ENCODE measurements around the gene PTGS1.
"Not testable (repeated sequence)": the region's sequence is repeated elsewhere in the genome, so short reads cannot be mapped to it uniquely, and the experiment has no call there.

The PTGS1 gene

DNA sequence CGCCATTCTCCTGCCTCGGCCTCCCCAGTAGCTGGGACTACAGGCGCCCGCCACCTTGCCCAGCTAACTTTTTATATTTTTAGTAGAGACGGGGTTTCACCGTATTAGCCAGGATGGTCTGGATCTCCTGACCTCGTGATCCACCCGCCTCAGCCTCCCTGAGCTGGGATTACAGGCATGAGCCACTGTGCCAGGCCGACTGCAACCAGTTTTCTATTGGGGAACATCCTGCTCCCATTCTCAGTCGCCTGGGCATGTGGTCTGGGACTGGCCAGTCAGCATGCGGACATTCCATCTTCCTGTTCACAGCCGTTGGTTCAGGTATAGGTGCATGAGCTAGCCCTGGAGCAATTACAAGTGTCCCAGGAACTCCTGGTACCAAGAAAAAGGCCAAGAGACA lies 7.7 kb upstream of the PTGS1 start:
- not testable (repeated sequence) for H3K36me3 Mint-ChIP-seq, H3K27me3 Mint-ChIP-seq, H3K27ac Mint-ChIP-seq, H3K4me1 Mint-ChIP-seq, H3K9me3 Mint-ChIP-seq, H3K4me3 Mint-ChIP-seq

DNA sequence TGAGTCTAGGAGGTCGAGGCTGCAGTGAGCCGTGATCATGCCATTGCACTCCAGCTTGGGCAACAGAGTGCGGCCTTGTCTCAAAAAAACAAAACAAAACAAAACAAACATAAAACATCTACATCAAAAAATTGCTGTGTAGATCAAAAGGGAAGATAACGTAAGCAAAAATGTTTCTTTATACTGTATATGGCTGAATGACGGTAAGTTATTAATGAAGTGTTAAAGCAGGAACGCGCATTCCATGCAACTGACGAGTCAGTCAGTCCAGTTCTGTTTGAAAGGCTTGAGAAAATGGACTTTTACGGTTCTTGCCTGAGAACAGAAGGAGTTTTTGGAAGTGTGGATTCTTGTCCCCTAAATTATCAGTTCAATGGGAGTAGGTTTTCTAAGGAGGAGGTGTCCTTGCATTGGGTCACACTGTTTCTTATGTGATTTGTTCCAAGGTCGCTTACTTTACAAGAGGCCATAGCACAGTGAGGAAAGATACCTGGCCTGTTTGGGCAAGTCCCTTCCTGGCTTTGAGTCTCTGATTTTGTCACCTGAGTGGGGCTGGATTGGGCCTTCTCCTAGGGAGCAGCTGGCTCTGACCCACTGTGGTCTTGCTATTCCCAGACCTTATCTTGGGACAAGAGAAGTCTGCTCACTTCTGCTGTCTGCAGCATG lies 6.6 kb upstream of the PTGS1 start:
- no peak overlapping the region for H3K27ac Mint-ChIP-seq
- no peak overlapping the region for H3K4me3 Mint-ChIP-seq
- H3K27me3 Mint-ChIP-seq: no peaks in the 10 kb centered on the region
- no peaks in the 10 kb centered on the region for H3K4me1 Mint-ChIP-seq
- H3K36me3 Mint-ChIP-seq: no peaks in the 10 kb centered on the region
- H3K9me3 Mint-ChIP-seq: no peaks in the 10 kb centered on the region

DNA sequence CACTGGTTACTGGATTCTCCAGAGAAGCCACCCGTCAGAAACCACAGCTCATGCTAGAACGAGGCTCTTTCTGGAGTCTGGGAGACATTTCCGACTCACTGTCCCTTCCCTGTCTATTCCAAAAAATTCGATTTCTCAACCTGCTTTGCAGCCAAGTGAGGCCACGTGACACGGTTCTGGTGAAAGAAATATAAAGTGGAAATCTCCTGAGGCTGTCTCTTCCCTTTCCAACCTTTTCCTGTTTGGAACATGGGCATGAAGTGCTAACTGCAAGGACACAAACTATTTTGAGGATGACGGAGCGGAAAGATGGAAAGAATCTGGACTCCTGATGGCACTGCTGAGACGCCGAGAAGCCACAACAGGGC lies 6.1 kb upstream of the PTGS1 start:
- no peaks in the 10 kb centered on the region for H3K27me3 Mint-ChIP-seq
- H3K9me3 Mint-ChIP-seq: no peaks in the 10 kb centered on the region
- no peaks in the 10 kb centered on the region for H3K36me3 Mint-ChIP-seq
- no peaks in the 10 kb centered on the region for H3K4me1 Mint-ChIP-seq
- H3K4me3 Mint-ChIP-seq: no peak overlapping the region
- H3K27ac Mint-ChIP-seq: no peak overlapping the region

DNA sequence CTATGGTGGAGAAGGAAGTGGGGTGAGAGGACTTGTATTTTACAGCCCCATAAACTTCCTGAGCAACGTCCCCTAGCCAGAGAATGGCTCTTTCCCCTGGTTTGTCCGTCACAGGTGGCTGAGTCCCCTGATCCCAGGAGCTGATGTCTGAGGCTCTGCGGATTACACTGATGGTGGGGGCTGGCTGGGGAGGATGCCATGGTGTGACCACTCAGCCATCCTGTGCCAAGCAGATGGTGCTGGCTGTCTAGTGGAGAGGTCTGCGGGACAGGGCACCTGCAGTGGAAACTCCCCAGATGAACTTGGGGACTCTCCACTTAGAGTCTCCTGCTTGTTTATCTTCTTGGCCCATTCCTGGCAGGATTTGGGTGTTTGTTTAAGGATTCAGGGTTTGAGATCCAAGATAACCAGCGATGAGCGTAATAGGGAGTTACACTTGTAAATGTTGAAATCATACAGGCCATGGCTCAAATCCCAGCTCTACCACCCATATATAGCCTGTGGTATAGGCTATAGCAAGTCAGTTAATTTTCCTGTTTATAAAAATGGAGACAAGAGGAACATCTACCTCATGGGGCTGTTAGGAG lies 4.7 kb upstream of the PTGS1 start:
- H3K27me3 Mint-ChIP-seq: peaks cover 2% of the 10 kb centered on the region
- H3K27ac Mint-ChIP-seq: no peak overlapping the region
- H3K9me3 Mint-ChIP-seq: no peaks in the 10 kb centered on the region
- H3K4me1 Mint-ChIP-seq: peaks cover 5% of the 10 kb centered on the region
- H3K36me3 Mint-ChIP-seq: no peaks in the 10 kb centered on the region
- H3K4me3 Mint-ChIP-seq: no peak overlapping the region

DNA sequence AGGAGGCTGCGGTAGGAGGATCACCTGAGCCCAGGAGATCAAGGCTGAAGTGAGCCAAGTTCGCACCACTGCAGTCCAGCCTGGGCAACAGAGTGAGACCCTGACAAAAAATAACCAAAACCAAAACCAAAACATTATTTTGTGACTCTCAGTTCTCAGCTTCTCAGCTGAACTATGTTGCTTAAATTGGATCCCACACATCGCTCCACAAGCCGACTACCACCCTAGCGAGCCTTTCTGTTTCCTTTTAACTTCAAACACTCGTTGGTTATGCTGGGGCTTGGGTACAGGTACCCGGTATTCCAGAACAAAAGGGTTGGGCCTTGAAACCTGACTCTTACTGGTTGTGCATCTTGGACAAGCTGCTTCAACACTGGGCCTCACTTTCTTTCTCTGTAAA lies 3.8 kb upstream of the PTGS1 start:
- Mint-ChIP-seq H3K9me3 (no peaks in the 10 kb centered on the region), H3K4me1 (peaks cover 9% of the 10 kb centered on the region), H3K36me3 (no peaks in the 10 kb centered on the region), H3K27ac (no peak overlapping the region), H3K27me3 (peaks cover 6% of the 10 kb centered on the region), H3K4me3 (no peak overlapping the region)

DNA sequence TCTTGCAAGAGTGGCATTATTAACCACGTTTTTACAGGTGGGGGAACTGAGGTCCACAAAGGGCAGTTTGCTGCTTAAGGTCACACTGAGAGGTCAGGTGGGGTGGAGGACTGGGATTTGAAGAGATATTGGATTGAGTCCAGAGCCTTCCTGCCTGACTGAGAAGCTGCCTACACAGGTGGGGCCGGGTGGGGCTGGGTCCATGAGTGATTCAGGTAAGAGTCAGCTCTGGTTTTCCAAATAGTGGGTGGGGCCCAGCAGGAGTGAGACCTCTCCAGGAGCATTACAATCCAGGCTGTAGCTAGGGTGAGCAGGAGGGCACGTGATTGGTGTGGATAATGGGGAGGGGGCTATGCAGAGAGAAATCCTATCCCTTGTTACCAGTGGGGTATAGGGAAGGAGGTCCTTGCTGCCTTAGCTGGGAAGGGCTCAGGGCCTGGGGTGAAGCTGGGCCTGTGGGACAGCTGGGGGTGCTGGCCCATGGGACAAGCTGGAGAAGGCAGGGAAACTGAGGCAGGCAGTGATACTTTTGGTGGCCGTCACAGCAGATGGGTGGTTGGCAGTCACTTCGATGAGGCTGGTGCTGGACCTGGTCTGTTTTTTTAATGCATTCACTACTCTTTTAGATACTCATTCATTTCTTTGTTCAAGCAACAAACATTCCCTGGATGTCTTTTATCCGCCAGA lies 2.9 kb upstream of the PTGS1 start:
- Mint-ChIP-seq H3K27me3 (peaks cover 12% of the 10 kb centered on the region), H3K4me1 (peaks cover 9% of the 10 kb centered on the region), H3K36me3 (no peaks in the 10 kb centered on the region), H3K27ac (no peak overlapping the region), H3K4me3 (no peak overlapping the region), H3K9me3 (no peaks in the 10 kb centered on the region)

DNA sequence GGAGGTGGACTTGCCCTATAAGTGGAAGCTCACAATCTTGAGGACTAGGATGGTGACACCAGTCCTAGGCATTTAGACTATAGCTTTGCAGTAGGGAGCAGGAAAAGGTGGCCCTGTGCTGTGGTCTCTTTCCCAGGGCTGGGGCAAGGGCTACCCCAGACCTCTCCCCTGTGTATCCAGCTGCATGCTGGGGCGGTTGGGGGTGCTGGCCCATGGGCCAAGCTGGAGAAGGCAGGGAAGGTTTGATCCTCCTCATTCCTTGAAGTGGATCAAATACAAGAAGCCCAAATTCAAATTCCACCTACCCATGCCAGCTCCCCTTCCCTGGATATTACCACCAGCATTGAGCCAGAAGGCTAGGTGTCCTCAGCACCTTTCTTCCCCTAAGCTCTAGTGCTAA lies 2.2 kb upstream of the PTGS1 start:
- Mint-ChIP-seq H3K27ac (no peak overlapping the region), H3K4me3 (no peak overlapping the region), H3K9me3 (no peaks in the 10 kb centered on the region), H3K36me3 (no peaks in the 10 kb centered on the region), H3K27me3 (peaks cover 15% of the 10 kb centered on the region), H3K4me1 (peaks cover 9% of the 10 kb centered on the region)

DNA sequence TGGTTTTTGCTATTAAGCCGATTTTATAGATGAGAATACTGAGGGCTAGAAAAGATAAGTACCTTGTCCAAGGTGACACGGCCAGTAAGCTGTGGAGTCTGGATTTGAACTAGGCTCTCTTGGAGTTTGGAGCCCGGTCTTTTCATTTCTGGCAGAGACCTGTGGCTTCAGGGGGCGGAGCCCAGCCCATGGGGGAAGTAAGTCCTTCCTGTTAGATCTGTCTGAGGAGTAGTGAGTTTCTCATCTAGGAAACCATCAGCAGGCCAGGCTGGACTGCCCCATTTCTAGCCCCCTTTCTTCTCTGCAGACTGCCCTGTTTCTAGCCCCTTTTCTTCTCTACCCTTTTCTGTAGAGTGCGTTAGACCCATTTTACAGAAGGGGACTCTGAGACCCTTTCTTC lies 521 bp upstream of the PTGS1 start:
- peaks cover 17% of the 10 kb centered on the region for H3K27me3 Mint-ChIP-seq
- no peaks in the 10 kb centered on the region for H3K36me3 Mint-ChIP-seq
- peak overlapping the region; percentile 66 for H3K4me3 Mint-ChIP-seq
- H3K4me1 Mint-ChIP-seq: peaks cover 9% of the 10 kb centered on the region
- no peaks in the 10 kb centered on the region for H3K9me3 Mint-ChIP-seq
- no peak overlapping the region for H3K27ac Mint-ChIP-seq

DNA sequence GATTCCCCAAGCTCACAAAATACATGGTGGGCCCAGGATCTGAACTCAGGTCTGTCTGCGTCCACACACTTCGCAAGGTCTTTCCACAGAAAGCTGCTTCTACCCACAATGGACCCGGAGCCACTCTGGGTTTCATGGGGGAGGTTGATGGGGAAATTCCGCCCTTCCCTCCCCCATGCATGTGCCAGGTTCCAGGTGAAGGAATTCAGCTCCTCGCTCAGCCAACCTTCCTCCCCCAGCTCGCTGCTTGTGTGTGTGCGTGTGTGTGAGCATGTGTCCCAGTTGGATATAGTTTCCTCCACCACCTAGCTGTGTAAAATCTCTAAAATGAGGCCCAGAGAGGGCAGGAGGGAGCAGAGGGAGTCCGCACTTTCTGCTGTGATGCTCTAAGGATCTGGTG lies 1.0 kb downstream of the PTGS1 start:
- Mint-ChIP-seq H3K27ac (no peak overlapping the region), H3K4me3 (no peak overlapping the region), H3K36me3 (no peaks in the 10 kb centered on the region), H3K27me3 (peaks cover 17% of the 10 kb centered on the region), H3K4me1 (peaks cover 9% of the 10 kb centered on the region), H3K9me3 (no peaks in the 10 kb centered on the region)

DNA sequence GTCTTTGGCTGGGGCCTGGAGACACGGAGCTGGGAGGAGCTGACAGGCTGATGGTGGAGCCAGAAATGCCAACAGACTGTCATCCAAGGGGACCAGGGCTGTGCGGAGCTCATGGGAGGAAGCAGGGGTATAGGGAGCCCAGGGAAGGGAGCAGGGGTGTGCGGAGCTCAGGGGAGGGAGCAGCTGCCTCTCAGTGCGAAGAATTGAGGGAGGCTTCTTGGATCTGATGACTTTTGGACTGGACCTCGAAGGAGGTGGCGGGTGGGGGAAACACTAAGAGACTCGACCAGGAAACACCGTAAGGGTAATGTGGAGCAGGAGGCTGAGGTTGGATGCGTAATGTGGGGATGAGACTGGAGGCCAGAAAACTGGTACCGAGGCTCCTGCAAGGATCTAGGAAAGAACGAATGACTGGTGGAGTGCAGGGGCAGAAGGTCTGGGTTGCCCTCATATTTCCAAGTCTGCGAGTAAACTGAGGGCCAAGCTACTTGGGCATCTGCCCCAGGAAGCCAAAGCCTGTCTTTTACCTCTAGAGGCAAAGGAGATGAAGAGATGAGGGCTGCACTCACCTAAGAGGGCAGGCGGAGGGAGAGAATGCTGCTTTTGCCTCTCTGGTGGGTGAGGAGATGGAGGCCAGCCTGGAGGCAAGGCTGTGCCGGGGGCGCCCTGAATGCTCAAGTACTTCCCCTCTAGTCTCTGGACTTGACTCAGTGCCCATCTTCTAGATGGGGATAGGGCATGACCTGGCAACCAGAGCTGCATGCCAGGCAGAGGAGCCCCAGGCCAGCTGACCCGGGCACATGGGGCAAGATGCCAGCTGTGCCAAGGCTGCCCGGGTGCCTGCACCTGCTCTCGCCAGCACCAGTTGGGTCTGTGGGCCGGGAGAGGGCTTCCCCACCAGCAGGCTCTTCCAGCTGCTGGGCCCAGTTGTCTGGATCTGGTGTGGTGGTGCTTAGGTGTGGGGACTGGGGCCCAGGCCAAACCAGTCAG lies 2.3 kb downstream of the PTGS1 start:
- Mint-ChIP-seq H3K4me3 (no peak overlapping the region), H3K36me3 (no peaks in the 10 kb centered on the region), H3K27ac (no peak overlapping the region), H3K4me1 (peaks cover 12% of the 10 kb centered on the region), H3K27me3 (peaks cover 17% of the 10 kb centered on the region), H3K9me3 (no peaks in the 10 kb centered on the region)

DNA sequence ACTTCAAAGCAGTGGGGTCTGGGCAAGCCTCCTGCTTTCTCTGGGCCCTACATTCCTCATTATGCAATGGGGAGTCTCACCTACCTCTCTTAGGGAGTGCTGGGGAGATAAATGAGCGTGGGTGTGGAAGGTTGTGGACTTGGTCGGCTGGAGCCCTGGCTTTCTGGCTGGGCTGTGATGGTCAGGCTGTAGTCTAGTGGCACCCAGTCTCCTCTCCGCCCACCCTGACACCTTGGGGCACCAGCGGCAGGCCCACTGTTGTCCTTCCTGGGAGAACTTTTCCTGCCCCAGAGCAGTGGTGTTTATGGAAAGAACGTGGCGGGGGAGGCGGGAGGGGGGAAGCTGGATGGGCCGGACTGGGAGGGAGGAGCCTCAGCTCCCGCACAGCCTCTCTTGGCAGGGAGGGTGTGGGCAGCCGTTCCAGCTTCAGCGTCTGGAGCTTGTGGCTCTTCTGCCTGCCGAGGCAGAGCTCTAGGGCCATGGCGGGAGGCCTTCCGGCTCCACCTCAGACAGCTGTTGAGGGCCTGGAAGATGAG lies 4.1 kb downstream of the PTGS1 start:
- Mint-ChIP-seq H3K9me3 (no peaks in the 10 kb centered on the region), H3K27ac (no peak overlapping the region), H3K4me1 (peaks cover 13% of the 10 kb centered on the region), H3K27me3 (peaks cover 17% of the 10 kb centered on the region), H3K4me3 (no peak overlapping the region), H3K36me3 (no peaks in the 10 kb centered on the region)

DNA sequence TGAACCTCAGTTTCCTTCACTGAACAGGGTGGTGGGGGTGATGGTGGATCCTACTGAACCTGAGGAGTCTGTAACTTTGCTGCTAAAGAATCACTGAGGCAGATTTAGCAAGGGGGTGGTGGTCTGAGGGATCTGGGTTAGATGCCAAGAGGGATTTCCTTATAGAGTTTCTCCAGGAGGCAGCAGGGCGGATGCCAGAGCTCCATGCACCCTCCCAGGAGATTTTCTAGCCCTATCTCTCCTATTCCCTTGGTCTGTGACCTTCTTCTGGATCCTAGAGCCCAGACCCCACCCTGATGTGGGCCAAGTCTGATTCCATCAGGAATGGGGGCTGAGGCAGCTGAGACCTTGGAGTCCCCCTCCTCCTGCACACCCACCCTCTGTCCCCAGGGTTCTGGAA lies 6.0 kb downstream of the PTGS1 start:
- H3K27me3 Mint-ChIP-seq: peaks cover 13% of the 10 kb centered on the region
- H3K36me3 Mint-ChIP-seq: no peaks in the 10 kb centered on the region
- no peak overlapping the region for H3K27ac Mint-ChIP-seq
- H3K4me3 Mint-ChIP-seq: no peak overlapping the region
- peaks cover 4% of the 10 kb centered on the region for H3K4me1 Mint-ChIP-seq
- no peaks in the 10 kb centered on the region for H3K9me3 Mint-ChIP-seq

DNA sequence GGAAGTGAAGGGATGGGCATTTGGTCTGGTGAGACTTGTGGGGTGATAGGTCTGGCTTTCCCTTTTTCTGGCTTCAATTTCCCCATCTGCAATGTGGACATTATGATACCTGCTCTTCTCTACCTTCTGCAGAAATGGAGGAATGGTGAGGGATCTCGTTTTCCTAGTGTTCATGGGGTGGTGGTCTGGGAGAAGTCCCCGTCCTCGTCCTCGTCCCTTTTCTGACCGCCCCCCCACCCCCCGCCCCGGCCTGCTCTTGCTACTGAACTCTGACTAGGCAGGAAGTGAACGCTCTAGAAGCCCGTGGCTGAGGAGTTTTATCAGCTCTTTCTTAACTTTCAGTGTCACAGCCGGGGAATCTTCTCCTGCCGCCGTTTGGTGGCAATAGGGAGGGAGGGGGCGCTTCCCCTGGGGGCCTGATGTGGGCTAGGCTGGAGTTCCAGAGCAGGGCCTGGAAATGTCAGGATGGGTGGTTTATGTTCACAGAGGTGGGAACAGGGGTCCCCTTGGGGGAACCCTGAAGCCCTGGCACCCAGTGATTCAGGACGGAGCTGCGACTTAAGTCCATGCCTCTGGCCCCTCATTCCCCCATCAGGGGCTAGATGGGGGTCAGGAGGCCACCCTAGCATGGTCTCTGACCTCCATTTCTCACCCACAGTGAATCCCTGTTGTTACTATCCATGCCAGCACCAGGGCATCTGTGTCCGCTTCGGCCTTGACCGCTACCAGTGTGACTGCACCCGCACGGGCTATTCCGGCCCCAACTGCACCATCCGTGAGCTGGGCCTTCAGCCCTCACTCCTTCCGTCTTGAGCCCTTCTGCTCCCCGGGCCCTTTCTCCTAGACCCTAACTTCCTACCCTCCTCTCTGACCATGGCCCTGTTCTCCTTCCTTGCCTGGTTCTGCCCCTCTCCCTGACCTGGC lies 6.7 kb downstream of the PTGS1 start:
- Mint-ChIP-seq H3K27me3 (peaks cover 9% of the 10 kb centered on the region), H3K27ac (no peak overlapping the region), H3K9me3 (no peaks in the 10 kb centered on the region), H3K36me3 (no peaks in the 10 kb centered on the region), H3K4me3 (no peak overlapping the region), H3K4me1 (peaks cover 4% of the 10 kb centered on the region)

DNA sequence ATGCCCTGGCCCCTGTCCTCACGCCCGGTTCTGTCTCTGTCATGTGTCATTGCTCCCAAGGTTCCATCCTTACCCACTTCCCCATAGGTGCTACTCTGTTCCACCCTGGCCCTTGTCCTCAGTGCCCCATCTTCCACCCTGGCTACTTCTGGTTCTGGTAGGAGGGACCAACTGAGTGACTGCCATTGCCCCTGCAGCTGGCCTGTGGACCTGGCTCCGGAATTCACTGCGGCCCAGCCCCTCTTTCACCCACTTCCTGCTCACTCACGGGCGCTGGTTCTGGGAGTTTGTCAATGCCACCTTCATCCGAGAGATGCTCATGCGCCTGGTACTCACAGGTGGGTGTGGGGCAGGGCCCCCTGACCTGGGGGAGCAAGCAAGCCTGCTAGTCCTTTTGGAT lies 7.4 kb downstream of the PTGS1 start:
- Mint-ChIP-seq H3K9me3 (no peaks in the 10 kb centered on the region), H3K4me3 (no peak overlapping the region), H3K27ac (no peak overlapping the region)

DNA sequence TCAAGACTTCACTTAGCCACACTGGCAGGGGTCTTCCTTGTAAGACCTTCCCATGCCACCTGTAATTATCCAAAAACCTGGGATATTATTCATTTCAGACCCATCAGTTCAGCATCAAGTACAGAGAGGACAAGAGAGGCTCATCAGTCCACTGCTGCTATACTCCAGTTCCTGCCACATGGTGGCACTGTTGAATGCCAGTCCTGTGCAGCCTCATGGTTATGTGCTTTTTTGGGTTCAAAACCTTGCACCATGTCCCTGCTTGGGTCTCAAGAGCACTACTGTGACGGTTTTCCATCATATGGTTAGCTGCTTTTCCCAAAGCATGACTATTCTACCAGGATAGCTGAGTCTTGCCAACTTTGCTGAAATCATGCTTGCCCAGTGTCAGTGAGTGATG lies 8.5 kb downstream of the PTGS1 start:
- H3K4me1 Mint-ChIP-seq: peaks cover 4% of the 10 kb centered on the region
- no peaks in the 10 kb centered on the region for H3K36me3 Mint-ChIP-seq
- no peaks in the 10 kb centered on the region for H3K9me3 Mint-ChIP-seq
- no peak overlapping the region for H3K4me3 Mint-ChIP-seq
- peaks cover 4% of the 10 kb centered on the region for H3K27me3 Mint-ChIP-seq
- H3K27ac Mint-ChIP-seq: no peak overlapping the region

More for the DNA sequence above, 7.4 kb downstream of the PTGS1 start:
- peaks cover 6% of the 10 kb centered on the region for H3K27me3 Mint-ChIP-seq
- H3K4me1 Mint-ChIP-seq: peaks cover 4% of the 10 kb centered on the region
- H3K36me3 Mint-ChIP-seq: no peaks in the 10 kb centered on the region
